AG04449 (cell line): Measurements from ENCODE around the gene KCNMB4.

Experiments used
- CTCF ChIA-PET: fragments of 350-600 bp; formaldehyde crosslinking; extraction: SDS; loops from one replicate; lab custom pipeline; 2021; ENCODE audit warnings: antibody characterized with exemption; lab: Yijun Ruan, JAX
- POLR2A ChIA-PET: fragments of 400-600, 350-600 bp; formaldehyde crosslinking; extraction: SDS; loops from one replicate; lab custom pipeline; 2020; ENCODE audit warnings: antibody characterized with exemption, inconsistent platforms; lab: Yijun Ruan, JAX
- DNase-seq: peaks from one replicate; pipeline ENCODE4 v3.0.0-alpha.2; 2010; ENCODE audit warnings: low read depth, low spot score
- H3K4me3 ChIP-seq: 2 replicates; pipeline ENCODE4 v1.5.1; 2011; ENCODE audit warnings: low read depth, mild to moderate bottlenecking, control low read depth, low read length
- TF ChIP-seq, protein P1 (sequence below): IDR thresholded peaks from one replicate; pipeline ENCODE4 v1.5.1; 2011; ENCODE audit warnings: mild to moderate bottlenecking, moderate library complexity, low read length, control low read depth, inconsistent platforms; ENCODE audit not compliant: insufficient read depth; ENCODE audit errors: missing control alignments

Gene KCNMB4

GRCh38 chr12:70365648-70366518, at the start of gene KCNMB4:
Gene KCNMB4 (plus strand): TSS chr12:70366290. CDS start chr12:70366735, 445 bp downstream.
- POLR2A ChIA-PET = no interaction called here
- H3K4me3 ChIP-seq = peak within 1 kb of the TSS; percentile 63
- TF ChIP-seq, protein P1, sequence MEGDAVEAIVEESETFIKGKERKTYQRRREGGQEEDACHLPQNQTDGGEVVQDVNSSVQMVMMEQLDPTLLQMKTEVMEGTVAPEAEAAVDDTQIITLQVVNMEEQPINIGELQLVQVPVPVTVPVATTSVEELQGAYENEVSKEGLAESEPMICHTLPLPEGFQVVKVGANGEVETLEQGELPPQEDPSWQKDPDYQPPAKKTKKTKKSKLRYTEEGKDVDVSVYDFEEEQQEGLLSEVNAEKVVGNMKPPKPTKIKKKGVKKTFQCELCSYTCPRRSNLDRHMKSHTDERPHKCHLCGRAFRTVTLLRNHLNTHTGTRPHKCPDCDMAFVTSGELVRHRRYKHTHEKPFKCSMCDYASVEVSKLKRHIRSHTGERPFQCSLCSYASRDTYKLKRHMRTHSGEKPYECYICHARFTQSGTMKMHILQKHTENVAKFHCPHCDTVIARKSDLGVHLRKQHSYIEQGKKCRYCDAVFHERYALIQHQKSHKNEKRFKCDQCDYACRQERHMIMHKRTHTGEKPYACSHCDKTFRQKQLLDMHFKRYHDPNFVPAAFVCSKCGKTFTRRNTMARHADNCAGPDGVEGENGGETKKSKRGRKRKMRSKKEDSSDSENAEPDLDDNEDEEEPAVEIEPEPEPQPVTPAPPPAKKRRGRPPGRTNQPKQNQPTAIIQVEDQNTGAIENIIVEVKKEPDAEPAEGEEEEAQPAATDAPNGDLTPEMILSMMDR = no peak
- CTCF ChIA-PET = interaction anchor here (1.0 kb wide), 1 partner anchor 481 kb away, joined by 3 read pairs; no protein-coding TSS in a partner anchor
- DNase-seq = no peak

- CTCF ChIA-PET = no interaction called here
- POLR2A ChIA-PET = no interaction called here
Observed at GRCh38 chr12:70317781-70318180, 48.3 kb upstream of the KCNMB4 start.

GRCh38 chr12:70319605-70320004, 46.5 kb upstream of the KCNMB4 start:
- TF ChIP-seq, protein P1 = no peak
- ChIA-PET CTCF (no interaction called here), POLR2A (no interaction called here)
- DNase-seq = no peak
- H3K4me3 ChIP-seq = no peak overlapping the region

More at GRCh38 chr12:70317781-70318180, 48.3 kb upstream of the KCNMB4 start:
- no peak for DNase-seq
- TF ChIP-seq, protein P1 = no peak
- H3K4me3 ChIP-seq = no peak overlapping the region

DNA sequence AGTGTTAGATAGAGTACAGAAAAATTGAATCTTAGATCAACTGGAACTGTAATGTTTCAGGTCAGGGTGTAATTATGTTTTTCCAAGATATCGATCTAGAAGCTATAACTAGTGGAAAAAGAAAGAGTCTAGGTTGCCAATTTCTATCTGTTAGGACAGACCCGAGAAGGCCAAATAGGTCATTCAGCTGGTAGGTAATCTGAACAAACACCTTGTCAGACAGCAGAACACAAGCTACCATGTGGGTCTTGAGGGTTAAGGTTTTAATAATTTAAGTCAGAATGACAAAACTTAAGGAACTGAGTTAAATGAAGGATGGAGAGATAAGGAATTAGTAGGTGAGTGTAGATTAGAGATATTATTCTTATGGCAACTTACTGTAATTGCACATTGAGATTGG, 44.9 kb upstream of the KCNMB4 start:
- DNase-seq = no peak
- ChIA-PET POLR2A (no interaction called here), CTCF (no interaction called here)
- H3K4me3 ChIP-seq = no peak overlapping the region
- TF ChIP-seq, protein P1 = no peak

GRCh38 chr12:70327541-70327940, 38.5 kb upstream of the KCNMB4 start:
- TF ChIP-seq, protein P1 = no peak
- POLR2A ChIA-PET = no interaction called here
- DNase-seq = no peak
- CTCF ChIA-PET = no interaction called here
- H3K4me3 ChIP-seq = no peak overlapping the region

DNA sequence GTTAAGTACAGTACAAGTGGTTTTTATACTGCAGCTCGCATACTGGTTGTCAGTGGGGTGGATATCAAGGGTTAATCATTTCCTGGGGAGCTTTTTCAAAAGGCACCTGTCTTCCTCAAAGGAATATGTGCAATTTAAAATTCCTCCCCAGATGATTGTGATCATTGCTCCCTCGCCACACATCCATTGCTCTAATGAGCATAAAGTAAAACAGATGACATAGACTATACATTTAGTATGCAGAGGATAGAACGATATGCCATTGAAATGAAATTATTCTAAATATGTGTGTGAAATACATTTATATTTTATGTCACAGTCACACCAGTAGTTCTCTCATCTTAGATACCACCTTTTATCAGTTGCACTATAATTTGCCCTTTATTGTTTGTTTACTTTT, 36.4 kb upstream of the KCNMB4 start:
- H3K4me3 ChIP-seq = no peak overlapping the region
- DNase-seq = no peak
- TF ChIP-seq, protein P1 = no peak
- POLR2A ChIA-PET = no interaction called here
- CTCF ChIA-PET = interaction anchor here (1.1 to 1.8 kb wide), 3 partner anchors 211 to 429 kb away, joined by 3 to 4 read pairs (median 3); no protein-coding TSS in a partner anchor
